GM12878 (cell line): ENCODE measurements around the gene CRIM1. TPM values are rescaled to one million over a fixed set of nuclear protein-coding genes. Genes with fewer than 3 reads are reported as not detected.

Source experiments
- CEBPZ ChIP-seq: fragments of 150-350 bp; IDR thresholded peaks from 2 replicates; pipeline ENCODE4 v1.6.1; 2016; ENCODE audit warnings: low read depth, low read length
- GABPA ChIP-seq: IDR thresholded peaks from 2 replicates; pipeline ENCODE4 v1.6.1; 2014; ENCODE audit warnings: antibody characterized with exemption, low read depth, mild to moderate bottlenecking, inconsistent platforms
- SIN3A ChIP-seq: IDR thresholded peaks from 2 replicates; pipeline ENCODE4 v1.6.1; 2012; ENCODE audit warnings: low read depth, low read length, improper control_type of control experiment
- SMAD5 ChIP-seq: IDR thresholded peaks from 2 replicates; pipeline ENCODE4 v1.6.1; 2016; ENCODE audit warnings: antibody characterized with exemption, low read depth
- YBX1 ChIP-seq: fragments of 450-650 bp; IDR thresholded peaks from 2 replicates; pipeline ENCODE4 v1.6.1; 2016; ENCODE audit warnings: antibody characterized with exemption
- polyA plus RNA-seq, 11 experiments: library from polyadenylated mRNA; depleted of rRNA in 4 of 11; unstranded in 6 of 11; stranded (reverse) in 5 of 11; fragments of >200 nt; fragmentation: Nextera tagmentation in 4 of 11; fragmentation: Illumina TruSeq in 1 of 11; extraction: Ambion mirVana in 4 of 11; extraction: Trizol in 1 of 11; gene quantifications; 1 replicate in 1 of 11; 2 replicates in 10 of 11; pipeline versions ENCODE4 v1.2.1 to v1.2.3, GENCODE V29; 2011 to 2016; ENCODE audit warnings: inconsistent platforms in 2 of 11, missing spikeins in 2 of 11, low read depth in 1 of 11
- total RNA-seq, 4 experiments: library from RNA; depleted of rRNA in 3 of 4; stranded (reverse); fragments of >200 nt in 3 of 4; fragmentation: Illumina TruSeq in 1 of 4; extraction: Trizol in 1 of 4; gene quantifications; 2 replicates each; pipeline versions ENCODE4 v1.2.1 to v1.2.3, GENCODE V29; 2013 to 2021
- TF ChIP-seq, protein P1 (sequence below): fragments of 450-650 bp; IDR thresholded peaks from 2 replicates; pipeline ENCODE4 v1.6.1; 2017; ENCODE audit warnings: mild to moderate bottlenecking, moderate library complexity
- TF ChIP-seq, protein P2 (sequence below): IDR thresholded peaks from 2 replicates; pipeline ENCODE4 v1.6.1; 2011; ENCODE audit warnings: mild to moderate bottlenecking, low read depth, low read length, moderate library complexity; ENCODE audit not compliant: insufficient replicate concordance

CRIM1 gene
- total and polyA plus RNA-seq, 10 of the 15 experiments (the other 5 are each of a cell fraction or from before 2014, with no cell fraction given) = 0.42 to 7.4 (median 3.1) TPM

DNA sequence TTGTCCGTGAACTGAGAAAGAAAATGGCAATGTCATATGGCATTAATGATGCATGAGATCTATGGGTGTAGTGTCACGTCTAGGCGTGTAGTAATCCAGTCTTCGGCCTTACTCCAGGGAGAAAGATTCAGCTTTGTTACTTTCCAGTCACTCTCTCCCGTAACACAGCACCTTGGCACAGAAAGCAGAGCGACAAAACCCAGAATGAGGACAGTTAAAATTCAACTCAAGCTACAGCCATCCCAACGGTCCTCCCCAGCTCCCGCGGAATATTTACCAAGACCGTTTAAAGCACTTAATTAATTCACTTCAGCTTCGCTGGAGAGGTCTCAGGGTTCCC, 797 bp upstream of the CRIM1 start (continued):
- TF ChIP-seq, protein P1, sequence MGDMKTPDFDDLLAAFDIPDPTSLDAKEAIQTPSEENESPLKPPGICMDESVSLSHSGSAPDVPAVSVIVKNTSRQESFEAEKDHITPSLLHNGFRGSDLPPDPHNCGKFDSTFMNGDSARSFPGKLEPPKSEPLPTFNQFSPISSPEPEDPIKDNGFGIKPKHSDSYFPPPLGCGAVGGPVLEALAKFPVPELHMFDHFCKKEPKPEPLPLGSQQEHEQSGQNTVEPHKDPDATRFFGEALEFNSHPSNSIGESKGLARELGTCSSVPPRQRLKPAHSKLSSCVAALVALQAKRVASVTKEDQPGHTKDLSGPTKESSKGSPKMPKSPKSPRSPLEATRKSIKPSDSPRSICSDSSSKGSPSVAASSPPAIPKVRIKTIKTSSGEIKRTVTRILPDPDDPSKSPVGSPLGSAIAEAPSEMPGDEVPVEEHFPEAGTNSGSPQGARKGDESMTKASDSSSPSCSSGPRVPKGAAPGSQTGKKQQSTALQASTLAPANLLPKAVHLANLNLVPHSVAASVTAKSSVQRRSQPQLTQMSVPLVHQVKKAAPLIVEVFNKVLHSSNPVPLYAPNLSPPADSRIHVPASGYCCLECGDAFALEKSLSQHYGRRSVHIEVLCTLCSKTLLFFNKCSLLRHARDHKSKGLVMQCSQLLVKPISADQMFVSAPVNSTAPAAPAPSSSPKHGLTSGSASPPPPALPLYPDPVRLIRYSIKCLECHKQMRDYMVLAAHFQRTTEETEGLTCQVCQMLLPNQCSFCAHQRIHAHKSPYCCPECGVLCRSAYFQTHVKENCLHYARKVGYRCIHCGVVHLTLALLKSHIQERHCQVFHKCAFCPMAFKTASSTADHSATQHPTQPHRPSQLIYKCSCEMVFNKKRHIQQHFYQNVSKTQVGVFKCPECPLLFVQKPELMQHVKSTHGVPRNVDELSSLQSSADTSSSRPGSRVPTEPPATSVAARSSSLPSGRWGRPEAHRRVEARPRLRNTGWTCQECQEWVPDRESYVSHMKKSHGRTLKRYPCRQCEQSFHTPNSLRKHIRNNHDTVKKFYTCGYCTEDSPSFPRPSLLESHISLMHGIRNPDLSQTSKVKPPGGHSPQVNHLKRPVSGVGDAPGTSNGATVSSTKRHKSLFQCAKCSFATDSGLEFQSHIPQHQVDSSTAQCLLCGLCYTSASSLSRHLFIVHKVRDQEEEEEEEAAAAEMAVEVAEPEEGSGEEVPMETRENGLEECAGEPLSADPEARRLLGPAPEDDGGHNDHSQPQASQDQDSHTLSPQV = no peak
- no peak for TF ChIP-seq GABPA
- TF ChIP-seq, protein P2, sequence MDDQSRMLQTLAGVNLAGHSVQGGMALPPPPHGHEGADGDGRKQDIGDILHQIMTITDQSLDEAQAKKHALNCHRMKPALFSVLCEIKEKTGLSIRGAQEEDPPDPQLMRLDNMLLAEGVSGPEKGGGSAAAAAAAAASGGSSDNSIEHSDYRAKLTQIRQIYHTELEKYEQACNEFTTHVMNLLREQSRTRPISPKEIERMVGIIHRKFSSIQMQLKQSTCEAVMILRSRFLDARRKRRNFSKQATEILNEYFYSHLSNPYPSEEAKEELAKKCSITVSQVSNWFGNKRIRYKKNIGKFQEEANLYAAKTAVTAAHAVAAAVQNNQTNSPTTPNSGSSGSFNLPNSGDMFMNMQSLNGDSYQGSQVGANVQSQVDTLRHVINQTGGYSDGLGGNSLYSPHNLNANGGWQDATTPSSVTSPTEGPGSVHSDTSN = no peak
- TF ChIP-seq CEBPZ = no peak
- no peak for TF ChIP-seq YBX1
- TF ChIP-seq SIN3A = no peak
- TF ChIP-seq SMAD5 = no peak
